ENCODE measurements around the gene HARBI1. TPM values are rescaled to one million over a fixed set of nuclear protein-coding genes. Genes with fewer than 3 reads are reported as not detected.

The HARBI1 gene
- total and polyA plus RNA-seq, 2 of the 8 experiments (the other 6 are each of a cell fraction or from before 2014, with no cell fraction given): 3.8 to 5.1 TPM

DNA sequence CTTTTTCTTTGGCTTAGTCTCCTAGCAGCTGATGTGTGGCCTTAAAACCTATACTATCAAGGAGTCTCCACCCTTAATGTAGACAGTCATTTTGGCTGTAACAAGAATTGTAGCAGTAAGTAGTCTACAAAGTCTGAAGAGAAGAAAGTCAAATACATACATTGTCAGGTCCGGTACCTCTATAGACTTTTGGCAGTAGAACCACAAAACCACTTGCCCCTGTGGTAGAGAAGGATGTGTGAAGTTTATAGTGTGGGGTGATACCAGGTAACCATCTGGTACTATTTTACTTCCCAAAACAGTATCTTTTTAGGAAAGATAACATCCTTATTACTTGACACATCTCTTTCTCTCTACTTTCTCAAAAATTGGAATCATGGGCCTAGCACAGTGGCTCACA is 15.5 kb upstream of the HARBI1 start:
- FAIRE-seq (no peak), DNase-seq (ENCODE audit: low read depth in 1 of 2, low spot score in 2 of 2) (no peak)
- Histone ChIP-seq H2BK5ac (ENCODE audit: low read depth, low read length) (no peak overlapping the region), H3K27me3 (replicated peaks in 1 of 4; ENCODE audit: control insufficient read depth in 3 of 4, extremely low read depth in 1 of 4, insufficient read depth in 3 of 4, low read length in 3 of 4) (no peaks in the 10 kb centered on the region), H2AFZ (ENCODE audit: low read length) (no peak overlapping the region), H2BK15ac (ENCODE audit: low read length) (no peak overlapping the region), H3K14ac (ENCODE audit: insufficient read length) (no peak overlapping the region), H3K18ac (ENCODE audit: extremely low read depth, low read length) (no peak overlapping the region), H2BK12ac (ENCODE audit: low read depth, low read length) (no peak overlapping the region), H4K91ac (replicated peaks; ENCODE audit: insufficient read length, low read length) (no peak overlapping the region), H2BK120ac (replicated peaks; ENCODE audit: low read depth, low read length) (no peak overlapping the region), H3K79me1 (ENCODE audit: low read depth, low read length) (0 out of 2 replicates have a peak, but pooled peaks cover 2% of the 10 kb centered on the region), H4K20me1 (replicated peaks in 1 of 2; ENCODE audit: control insufficient read depth in 1 of 2, insufficient read depth in 2 of 2, low read length in 2 of 2) (peaks cover 0 to 3% of the 10 kb centered on the region in 2 experiments), H3K23ac (ENCODE audit: insufficient read length) (no peak overlapping the region), H3K9me3 (ENCODE audit: insufficient read depth in 2 of 2, low read depth in 1 of 2, low read length in 1 of 2) (no peaks in the 10 kb centered on the region), H3K27ac (ENCODE audit: low read depth, low read length) (no peak overlapping the region), H3K79me2 (ENCODE audit: control insufficient read depth in 1 of 2, insufficient read depth in 2 of 2, low read length in 2 of 2) (peaks cover 0 to 4% of the 10 kb centered on the region in 2 experiments; a peak in 1 of 4 replicates), H3K4ac (replicated peaks; ENCODE audit: insufficient read length, low read depth, low read length) (no peak overlapping the region), H3K4me2 (ENCODE audit: insufficient read depth in 1 of 2, low read depth in 2 of 2, low read length in 2 of 2) (no peak overlapping the region), H3K9ac (replicated peaks in 1 of 4; ENCODE audit: extremely low read depth in 1 of 4, low read depth in 3 of 4, low read length in 3 of 4) (no peak overlapping the region), H4K5ac (ENCODE audit: insufficient read length, low read depth, low read length) (no peak overlapping the region), H2BK20ac (ENCODE audit: low read length) (no peak overlapping the region), H2AK5ac (ENCODE audit: low read depth, low read length) (no peak overlapping the region), H3K4me1 (replicated peaks in 1 of 4; ENCODE audit: control insufficient read depth in 3 of 4, insufficient read depth in 4 of 4, low read length in 3 of 4) (no peaks in the 10 kb centered on the region), H3K23me2 (ENCODE audit: low read depth, low read length) (no peaks in the 10 kb centered on the region), H3K4me3 (ENCODE audit: extremely low read depth in 1 of 4, insufficient read depth in 2 of 4, low read depth in 3 of 4, low read length in 4 of 4) (no peak overlapping the region), H4K8ac (ENCODE audit: extremely low read depth, insufficient read depth, low read length) (no peak overlapping the region), H3K56ac (replicated peaks; ENCODE audit: insufficient read length, low read depth, low read length) (no peak overlapping the region), H3K36me3 (ENCODE audit: control insufficient read depth in 2 of 4, insufficient read depth in 4 of 4, low read length in 3 of 4) (peaks cover 0 to 11% (median 5%) of the 10 kb centered on the region in 4 experiments; a peak in 2 of 8 replicates)
- ChIA-PET CTCF (ENCODE audit: partially characterized antibody) (interaction anchor here (1.1 kb wide), 1 partner anchor 37 kb away, joined by 3 read pairs; no protein-coding TSS in a partner anchor), POLR2A (ENCODE audit: partially characterized antibody) (no interaction called here)
- WGBS, 2 experiments (ENCODE audit: extremely low coverage in 1 of 2, insufficient coverage in 1 of 2, insufficient read length in 1 of 2, insufficient replicate concordance in 2 of 2, low coverage in 1 of 2, low lambda C conversion rate in 2 of 2, missing lambda C conversion rate in 1 of 2): 100% methylated on average over 1 of the region's 1 CpG; no CpG with 5 or more reads in 1 of the 2 experiments
- TF ChIP-seq SP1 (IDR thresholded peaks at IDR 0.05; ENCODE audit: low read depth, low read length) (no peak), TAF1 (IDR thresholded peaks at IDR 0.05; ENCODE audit: low read depth, low read length) (no peak), GABPA (IDR thresholded peaks at IDR 0.05; ENCODE audit: borderline replicate concordance, insufficient read depth, low read length) (no peak), BACH1 (IDR thresholded peaks at IDR 0.05; ENCODE audit: low read length) (no peak), CEBPB (IDR thresholded peaks at IDR 0.05; ENCODE audit: low read depth, low read length) (no peak), CBX5 (IDR thresholded peaks at IDR 0.05; ENCODE audit: low read depth, low read length) (no peak), TEAD4 (IDR thresholded peaks at IDR 0.05; ENCODE audit: low read depth, low read length) (no peak)

Data from H1 (cell line).